ENCODE results near the gene EML1.
"Not testable (repeated sequence)": the region's sequence is repeated elsewhere in the genome, so short reads cannot be mapped to it uniquely, and the experiment has no call there.

Gene EML1

DNA sequence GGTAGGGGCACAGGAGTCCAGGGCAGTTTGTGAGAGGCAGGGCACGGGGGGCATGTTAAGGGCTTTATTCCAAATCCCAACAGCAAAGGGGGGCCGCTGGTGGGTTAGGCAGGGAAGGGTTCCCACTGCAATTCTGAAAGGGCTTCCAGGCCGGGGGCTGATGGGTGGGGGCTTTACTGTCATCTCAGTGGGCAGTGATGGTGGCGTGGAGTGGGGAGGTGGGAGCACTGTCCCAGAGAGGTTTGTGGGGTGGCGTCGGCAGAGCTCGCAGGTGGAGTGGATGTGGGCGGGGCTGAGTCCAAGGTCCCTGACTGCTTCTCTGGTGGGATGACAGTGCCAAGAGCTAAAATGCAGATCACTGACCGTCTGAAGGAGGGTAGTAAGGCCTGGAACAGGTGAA lies 150.4 kb downstream of the EML1 start:
- DNase-seq: no peak

DNA sequence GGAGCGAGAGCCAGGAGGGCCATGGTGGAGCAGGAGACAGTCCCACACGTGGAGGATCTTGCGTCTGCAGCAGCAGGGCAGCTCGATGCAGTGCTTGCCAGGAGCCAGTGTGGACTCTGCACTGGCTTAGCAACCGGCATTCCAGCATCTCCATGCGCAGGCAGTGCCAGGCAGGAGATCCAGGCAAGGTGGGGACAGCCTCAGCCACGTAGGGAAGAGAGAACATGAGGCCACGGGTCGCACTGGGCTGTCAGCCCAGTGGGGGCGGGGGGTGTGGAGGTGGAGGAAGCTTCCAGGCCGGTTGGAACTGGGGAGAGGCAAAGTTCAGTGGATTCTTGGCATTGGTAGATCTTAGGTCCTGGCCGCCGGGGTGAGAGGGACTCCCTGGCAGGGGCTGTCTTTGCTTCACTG lies 151.0 kb downstream of the EML1 start:
- no peak for DNase-seq

DNA sequence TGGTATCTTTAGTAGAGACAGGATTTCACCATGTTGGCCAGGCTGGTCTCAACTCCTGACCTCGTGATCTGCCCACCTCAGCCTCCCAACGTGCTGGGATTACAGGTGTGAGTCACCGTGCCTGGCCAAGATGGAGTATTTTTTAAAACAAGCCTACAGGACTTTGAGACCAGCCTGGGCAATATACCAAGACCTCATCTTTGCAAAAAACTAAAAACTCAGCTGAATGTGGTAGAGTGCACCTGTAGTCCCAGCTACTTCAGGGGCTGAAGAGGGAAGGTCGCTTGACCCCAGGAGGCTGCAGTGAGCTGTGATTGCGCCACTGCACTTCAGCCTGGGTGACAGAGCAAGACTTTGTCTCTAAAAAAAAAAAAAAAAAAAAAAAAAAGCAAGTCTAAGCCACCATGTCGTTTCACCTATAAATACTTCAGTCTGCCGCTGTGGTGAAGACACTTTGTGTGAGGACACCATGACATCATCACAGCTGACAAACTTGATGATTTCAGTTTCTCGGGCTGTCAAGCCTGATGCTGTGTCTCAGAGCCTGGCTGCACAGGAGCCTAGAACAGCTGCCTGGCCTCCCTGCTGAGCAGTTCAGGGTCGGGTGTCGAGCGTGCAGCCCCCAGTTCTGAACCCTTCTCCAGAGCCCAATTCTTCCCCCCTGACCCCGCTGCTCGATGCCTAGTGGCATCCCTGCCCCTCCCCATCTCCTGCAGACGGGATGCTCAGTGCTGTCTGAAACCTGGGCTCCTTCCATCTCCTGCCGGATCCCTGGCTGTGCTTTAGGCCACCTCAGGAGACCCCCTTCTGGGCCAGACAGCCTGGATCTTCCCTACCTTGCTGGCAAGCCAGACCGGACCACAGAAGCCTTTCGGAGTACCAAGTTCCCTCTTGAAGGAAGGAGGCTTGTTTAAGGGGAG lies 152.8 kb downstream of the EML1 start:
- no peak for DNase-seq

DNA sequence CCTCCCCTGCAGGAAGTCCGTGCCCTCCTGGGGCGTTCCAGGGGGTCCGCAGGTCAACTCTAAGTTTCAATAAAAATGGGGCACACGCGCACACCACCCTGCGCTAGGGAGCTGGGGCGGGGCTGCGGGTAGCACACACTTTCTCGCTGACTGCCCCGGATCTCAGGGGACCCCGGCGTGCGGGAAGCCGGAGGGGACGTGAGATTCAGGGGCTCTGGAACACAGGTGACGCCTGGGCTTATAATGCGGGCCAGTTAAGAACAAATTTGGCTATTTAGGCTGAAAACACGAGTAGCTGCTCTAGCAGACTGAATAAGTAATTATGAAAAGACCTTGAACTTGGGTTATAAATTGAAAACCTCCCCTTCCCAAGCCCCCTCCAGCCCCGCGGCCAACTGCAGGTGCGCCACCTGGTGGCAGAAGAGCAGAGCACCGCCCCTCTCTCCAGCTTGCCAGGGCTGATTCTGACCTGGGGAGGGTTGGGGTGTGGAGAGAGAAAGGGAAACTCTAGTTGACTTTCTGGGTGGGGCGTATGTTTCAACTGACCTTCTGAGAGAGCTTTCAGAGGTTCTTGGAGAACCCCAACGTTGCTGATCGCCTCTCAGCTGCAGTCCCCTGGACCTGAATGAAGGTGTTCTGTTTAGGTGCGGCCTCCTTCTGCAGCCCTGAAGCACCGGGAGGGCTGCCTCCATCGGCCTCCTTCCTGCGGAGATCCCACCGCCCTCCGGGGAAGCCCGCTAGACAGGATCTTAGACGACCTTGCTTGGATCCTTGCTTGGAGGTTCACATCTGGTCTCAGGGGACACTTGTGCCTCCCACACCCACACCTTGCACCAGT lies 153.7 kb downstream of the EML1 start:
- peak; percentile 50 for DNase-seq

DNA sequence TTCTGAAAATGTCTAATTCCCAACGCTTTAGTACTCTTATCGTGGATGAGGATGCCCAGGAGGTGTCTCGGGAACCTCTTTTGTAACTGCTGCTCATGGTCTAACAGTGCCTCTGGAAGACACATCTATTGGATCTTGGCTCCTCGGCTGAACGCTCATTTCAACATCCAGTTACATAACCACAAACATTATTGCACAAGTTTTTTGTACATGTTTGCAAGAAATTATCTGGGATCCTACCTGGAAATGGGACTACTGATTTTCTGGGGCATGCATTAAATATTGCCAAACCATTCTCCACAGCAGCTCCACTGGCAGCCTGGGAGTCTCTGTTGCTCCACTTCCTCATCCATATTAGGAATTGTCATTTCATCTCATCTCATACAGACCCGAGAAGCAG lies 154.5 kb downstream of the EML1 start:
- no peak for DNase-seq

DNA sequence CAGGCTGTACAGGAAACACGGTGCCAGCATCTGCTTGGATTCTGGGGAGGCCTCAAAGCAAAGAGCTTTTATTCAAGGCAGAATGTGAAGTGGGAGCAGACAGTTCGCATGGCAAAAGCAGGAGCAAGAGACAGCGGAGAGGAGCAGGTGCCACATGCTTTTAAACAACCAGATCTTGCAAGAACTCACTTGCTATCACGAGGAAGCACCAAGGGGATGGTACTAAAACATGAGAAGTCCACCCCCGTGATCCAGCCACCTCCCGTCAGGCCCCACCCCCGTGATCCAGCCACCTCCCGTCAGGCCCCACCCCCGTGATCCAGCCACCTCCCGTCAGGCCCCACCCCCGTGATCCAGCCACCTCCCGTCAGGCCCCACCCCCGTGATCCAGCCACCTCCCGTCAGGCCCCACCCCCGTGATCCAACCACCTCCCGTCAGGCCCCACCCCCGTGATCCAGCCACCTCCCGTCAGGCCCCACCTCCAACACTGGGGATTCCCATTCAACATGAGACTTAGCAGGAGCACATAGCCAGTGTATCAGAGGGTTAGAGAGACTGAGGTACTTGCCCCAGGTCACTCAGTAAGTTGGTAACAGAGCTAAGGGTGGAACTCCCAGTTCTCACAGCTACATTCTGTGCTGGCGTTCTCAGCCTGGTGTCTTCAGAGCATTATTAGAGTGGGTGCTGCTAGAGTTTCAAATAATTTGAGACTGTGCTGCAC lies 156.0 kb downstream of the EML1 start:
- DNase-seq: not testable (repeated sequence)

DNA sequence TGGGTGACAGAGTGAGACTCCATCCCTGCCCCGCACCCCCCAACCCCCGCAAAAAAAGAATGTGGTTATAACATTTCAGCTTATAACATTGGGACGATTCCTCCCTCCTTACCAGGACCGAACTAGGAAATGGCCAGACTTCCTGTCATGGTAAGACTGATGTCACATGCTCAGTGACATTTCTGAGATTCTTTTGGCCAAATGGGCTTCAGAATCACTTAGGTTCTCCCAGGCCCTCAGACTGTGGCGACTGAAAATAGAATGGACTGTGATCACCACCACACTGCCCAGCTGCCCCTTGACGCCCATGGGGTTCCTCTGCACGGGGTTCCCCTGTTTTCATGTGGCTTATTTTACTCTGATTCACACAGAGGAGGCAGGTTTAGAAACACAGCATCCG lies 157.0 kb downstream of the EML1 start:
- DNase-seq: no peak

DNA sequence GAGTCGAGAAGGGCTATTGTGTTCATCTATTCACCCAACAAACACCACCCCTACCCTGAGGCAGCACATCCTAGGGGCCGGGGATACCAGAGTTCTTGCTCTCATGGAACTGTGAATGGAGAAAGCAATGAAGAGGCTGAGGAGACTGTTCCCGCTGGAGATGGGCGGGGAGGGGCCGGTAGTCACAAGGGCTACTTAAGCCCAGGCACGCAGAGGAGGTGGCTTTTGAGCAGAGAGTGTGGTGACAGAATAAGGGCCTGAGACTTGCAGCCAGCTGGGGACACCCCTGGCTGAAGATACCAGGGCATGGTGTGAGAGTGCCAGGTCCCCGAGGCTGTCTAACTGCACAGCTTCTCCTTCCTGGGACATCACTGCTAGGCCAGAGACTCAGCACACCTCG lies 157.9 kb downstream of the EML1 start:
- no peak for DNase-seq

DNA sequence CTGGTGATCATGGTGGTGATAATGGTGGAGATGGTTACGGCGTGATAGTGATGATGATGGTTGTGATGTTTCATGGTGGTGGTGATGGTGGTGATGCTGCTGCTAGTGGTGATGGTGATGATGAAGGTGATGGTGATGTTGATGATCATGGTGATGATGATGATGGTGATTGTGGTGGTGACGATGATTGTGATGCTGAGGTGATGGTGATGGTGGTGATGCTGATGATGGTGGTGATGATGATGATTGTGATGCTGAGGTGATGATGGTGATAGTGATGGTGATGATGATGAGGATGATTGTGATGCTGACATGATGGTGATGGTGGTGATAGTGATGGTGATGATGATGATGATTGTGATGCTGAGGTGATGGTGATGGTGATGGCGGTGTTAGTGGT lies 158.8 kb downstream of the EML1 start:
- DNase-seq: no peak

DNA sequence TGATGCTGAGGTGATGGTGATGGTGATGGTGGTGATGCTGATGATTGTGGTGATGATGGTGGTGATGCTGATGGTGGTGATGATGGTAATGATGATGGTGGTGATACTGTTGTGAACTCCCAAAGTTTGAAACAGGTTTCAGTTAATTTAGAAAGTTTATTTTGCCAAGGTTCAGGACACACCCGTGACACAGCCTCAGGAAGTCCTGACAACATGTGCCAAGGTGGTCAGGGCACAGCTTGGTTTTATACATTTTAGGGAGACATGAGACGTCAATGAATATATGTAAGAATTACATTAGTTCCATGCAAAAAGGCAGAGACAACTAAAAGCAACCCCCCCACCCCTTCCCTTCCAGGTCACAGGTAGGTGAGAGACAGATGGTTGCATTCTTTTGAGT lies 159.2 kb downstream of the EML1 start:
- DNase-seq: no peak

DNA sequence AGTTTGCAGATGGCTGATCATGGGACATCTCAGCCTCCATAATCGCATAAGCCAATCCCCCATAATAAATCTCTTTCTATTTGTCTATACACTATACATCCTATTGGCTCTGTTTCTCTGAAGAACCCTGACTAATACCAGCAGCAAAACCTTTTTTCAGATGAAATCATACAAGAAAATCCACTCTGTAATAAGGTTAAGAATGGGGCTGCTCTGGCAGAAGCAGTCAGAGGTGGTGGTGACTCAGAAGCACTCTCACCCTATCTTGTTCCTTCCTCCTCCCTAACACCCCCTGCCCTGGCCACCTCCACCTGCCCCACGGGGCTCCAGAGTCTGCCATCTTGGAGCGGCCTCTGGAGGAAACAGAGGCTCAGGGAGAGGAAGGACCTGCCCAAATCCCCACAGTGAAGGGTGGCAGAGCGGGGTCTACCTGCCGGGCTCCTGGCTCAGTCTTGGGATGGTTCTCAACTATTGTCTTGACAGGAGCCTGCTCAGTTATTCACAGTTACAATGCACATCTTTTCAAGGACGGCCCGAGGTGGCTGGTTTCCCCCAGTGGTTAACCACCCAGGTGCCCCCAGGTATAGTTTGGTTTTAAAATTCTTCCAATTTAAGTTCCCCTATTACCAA lies 162.7 kb downstream of the EML1 start:
- DNase-seq: no peak

DNA sequence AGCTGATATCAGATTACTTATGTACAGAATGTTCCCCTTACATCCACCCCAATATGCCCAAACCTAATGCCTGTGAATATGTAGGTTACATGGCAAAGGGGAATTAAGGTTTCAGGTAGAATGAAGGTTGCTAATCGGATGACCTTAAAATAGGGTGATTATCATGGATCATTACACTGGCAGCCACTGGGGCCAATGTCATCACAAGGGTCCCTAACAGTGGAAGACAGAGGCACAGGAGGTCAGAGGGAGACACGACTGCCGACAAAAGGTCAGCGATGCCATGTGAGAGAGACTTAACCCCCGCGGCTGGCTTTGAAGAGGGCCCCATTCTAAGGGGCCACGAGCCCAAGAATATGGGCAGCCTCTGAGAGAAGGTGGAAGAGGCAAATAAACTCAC lies 165.2 kb downstream of the EML1 start:
- no peak for DNase-seq

DNA sequence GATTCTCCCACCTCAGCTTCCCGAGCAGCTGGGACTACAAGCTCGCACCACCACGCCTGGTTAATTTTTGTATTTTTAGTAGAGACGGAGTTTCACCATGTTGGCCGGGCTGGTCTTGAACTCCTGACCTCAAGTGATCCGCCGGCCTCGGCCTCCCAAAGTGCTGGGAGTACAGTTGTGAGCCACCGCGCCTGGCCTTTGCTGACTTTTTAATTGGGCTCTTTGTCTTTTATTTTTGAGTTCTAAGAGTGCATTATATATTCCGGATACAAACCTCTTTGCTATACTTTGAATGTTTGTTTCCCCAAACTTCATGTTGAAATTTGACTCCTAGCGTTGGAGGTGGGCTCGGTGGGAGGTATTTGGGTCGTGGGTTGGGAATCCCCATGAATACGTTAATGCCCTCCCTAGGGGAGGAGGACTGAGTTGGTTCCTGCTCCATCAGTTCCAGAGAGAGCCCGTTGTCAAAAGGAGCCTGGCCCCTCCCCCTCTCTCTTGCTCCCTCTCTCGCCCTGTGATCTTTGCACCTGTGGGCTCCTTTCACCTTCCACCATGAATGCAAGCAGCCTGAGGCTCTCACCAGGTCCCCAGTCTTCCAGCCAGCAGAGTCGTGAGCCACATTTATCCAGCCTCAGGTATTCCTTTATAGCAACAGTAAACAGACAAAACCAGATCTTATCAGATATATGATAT lies 168.8 kb downstream of the EML1 start:
- DNase-seq: no peak

DNA sequence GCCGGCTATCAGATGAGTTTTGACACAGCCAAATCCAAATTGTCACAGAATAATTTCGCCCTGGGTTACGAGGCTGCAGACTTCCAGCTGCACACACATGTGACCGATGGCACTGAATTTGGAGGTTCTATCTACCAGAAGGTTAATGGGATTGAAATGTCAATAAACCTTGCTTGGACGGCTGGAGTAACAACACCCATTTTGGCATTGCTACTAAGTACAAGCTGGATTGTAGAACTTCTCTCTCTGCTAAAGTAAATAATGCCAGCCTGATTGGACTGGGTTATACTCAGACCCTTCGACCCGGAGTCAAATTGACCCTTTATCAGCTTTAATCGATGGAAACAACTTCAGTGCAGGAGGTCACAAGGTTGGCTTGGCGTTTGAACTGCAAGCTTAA lies 171.8 kb downstream of the EML1 start:
- DNase-seq: no peak

DNA sequence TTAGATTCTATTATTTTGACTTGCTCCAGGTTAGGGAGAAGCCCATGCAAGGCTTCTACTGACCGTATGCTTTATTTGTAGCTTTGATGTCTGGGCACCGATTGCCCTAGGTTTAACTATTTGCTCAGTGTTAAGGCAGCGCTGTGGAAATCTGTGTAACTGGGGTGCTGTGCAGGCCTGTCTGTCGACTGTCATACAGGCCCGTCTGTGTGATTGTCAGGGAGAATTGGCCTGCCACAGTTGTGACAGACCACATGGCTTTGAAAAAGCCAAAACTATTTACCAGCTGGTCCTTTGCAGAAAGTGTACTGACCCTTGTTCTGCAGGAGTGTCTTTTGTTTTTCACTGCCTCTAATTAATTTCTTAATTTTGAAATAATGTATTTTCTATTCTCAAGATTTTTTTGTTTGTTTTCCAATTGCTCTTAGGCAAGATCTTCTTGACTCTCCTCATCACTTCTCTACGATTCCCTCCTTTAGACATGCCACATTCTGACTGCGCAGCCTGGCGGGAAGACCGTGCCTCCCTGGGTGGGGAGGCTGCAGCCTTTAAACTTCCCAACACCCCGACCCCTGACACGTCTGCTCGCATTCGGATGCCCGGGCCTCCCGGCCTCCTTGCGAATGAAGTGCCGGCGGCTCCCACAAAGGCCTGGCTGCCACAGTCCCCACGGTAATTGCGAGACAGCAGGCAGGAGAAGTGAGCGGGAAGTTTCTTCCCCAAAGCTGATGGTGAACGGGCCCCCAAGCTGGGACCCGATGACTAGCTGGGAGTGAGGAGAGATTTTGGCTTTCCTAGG lies 173.0 kb downstream of the EML1 start:
- no peak for DNase-seq

DNA sequence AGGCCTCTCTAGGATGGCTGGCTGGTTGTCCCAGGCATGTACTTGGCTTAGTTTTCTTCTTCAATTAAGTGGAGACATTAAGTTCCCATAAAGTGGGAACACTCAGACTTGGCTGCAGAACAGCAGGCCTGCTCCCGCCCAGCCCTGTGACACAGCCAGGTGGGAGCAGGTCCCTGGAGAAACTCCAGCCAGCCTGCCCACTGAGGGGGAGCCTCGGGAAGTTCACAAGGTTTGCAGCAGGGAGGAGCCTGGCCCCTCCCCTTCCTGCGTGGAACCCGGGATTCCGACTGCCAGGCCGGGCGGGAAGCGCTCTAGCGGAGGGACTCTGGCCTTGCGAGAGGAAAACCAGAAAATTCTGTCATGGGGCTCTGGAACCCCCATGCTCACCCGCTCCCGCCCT lies 173.7 kb downstream of the EML1 start:
- DNase-seq: no peak

DNA sequence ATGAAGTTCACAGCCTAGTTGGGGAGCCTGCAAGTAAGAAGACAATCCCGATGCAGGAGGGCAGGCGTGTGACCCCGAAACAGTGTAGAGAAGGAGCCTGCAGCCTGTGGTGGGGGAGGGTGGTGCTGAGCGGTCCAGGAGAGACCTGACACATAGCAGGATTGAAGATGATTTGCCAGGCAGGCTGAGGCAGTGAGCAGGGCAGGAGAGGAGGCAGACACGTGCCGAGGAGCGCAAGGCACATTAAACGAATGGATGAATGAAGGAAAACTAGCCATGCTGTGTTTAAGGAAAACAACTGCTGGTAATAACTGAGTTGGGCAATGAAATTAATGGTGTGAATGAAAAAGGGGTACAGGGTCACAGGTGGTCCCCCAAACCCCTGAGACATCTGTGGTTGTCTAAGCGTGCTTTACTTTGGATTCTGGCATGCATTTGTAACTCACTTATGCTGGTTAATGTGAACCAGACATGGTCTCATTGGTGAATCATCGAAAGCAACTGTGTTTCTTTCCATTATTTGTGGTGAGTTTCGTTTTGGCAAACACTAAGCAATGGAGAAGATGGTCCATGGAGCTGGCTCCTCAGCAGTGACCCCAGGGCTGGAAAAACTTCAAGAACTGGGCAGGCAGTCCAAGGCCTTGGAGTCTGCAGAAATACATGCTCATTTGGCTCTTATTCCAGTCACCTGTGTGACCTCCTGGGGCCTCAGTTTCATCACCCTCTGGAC lies 175.1 kb downstream of the EML1 start:
- no peak for DNase-seq

DNA sequence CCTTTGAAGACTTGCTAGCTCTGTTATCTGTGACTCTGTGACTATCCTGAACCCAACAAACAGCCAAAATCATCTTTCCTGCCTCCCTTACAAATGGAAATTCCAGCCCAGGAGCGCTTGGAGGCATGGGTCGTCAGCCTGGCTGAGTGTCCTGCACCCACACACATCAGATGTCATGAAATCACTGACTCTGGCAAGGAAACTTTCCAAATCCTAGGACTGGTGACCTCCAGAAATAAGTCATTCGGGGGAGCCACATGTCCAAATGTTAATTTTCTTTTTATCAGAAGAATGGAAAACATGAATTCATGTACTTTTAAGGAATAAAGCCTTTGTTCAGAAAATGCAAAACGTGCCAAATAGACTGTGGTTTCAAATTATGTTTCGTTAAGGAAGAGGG lies 175.7 kb downstream of the EML1 start:
- no peak for DNase-seq

DNA sequence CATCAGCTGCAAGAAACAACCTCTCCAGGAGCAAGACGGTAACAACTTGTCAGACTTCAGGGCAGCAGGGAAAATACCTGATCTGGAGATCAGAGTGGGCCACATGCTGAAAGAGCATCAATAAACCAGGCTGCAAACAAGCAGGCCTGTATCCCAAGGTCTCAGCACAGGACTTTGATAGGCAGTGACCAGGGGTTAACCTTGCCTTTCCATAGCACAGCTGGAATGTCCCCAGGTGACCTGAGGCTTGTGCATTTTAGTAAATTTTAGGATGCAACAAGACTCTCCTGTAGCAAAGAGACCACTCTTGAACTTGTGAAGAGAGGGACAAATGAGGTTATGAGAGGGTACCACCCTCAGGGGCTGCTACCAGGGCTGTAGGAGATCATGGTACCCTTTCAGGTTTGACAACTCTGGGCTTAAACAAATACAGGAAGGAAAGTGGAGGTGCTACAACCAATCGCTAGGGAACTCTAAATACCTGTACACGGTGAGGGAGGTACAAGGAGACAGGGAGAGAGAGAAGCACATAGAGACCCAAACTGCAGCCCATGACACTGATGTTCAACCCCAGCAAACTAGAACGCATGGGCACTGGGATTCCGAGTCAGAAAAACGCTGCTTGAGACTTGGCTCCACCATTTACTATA lies 176.6 kb downstream of the EML1 start:
- DNase-seq: no peak

All from activated gamma-delta T cell treated with Interleukin-2 at 50 U/mL for 16 hours (primary cell).